ENCODE results near the gene APBA2.

DNA sequence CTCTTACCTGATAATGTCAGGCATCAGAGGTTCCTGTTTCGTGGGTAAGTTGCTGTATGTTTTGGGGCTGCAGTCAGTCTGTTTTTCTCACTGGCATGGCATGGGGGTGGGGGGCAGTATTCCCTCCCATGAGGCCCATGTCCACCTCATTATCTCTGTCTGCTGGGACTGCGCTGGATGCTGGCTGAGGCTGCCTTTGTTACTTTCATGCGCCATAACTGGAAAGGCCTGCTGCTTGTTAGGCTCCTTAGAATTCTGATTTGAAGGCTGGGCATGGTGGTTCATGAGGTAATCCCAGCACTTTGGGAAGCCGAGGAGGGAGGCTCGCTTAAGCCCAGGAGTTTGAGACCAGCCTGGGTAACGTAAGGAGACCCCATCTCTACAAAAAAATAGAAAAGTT, 9.8 kb downstream of the APBA2 start:
- TF ChIP-seq, protein P1, sequence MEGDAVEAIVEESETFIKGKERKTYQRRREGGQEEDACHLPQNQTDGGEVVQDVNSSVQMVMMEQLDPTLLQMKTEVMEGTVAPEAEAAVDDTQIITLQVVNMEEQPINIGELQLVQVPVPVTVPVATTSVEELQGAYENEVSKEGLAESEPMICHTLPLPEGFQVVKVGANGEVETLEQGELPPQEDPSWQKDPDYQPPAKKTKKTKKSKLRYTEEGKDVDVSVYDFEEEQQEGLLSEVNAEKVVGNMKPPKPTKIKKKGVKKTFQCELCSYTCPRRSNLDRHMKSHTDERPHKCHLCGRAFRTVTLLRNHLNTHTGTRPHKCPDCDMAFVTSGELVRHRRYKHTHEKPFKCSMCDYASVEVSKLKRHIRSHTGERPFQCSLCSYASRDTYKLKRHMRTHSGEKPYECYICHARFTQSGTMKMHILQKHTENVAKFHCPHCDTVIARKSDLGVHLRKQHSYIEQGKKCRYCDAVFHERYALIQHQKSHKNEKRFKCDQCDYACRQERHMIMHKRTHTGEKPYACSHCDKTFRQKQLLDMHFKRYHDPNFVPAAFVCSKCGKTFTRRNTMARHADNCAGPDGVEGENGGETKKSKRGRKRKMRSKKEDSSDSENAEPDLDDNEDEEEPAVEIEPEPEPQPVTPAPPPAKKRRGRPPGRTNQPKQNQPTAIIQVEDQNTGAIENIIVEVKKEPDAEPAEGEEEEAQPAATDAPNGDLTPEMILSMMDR (IDR thresholded peaks at IDR 0.05; ENCODE audit: low read depth, low read length), result no peak
- no peak for TF ChIP-seq EZH2phosphoT487 (IDR thresholded peaks at IDR 0.05; ENCODE audit: low read depth)
